GM04504 (cell line): Measurements from ENCODE around the gene ATP5F1D.

Experiments used
- DNase-seq: peaks from one replicate; pipeline ENCODE4 v3.0.0-alpha.2; 2012; ENCODE audit warnings: low read depth

The ATP5F1D gene

DNA sequence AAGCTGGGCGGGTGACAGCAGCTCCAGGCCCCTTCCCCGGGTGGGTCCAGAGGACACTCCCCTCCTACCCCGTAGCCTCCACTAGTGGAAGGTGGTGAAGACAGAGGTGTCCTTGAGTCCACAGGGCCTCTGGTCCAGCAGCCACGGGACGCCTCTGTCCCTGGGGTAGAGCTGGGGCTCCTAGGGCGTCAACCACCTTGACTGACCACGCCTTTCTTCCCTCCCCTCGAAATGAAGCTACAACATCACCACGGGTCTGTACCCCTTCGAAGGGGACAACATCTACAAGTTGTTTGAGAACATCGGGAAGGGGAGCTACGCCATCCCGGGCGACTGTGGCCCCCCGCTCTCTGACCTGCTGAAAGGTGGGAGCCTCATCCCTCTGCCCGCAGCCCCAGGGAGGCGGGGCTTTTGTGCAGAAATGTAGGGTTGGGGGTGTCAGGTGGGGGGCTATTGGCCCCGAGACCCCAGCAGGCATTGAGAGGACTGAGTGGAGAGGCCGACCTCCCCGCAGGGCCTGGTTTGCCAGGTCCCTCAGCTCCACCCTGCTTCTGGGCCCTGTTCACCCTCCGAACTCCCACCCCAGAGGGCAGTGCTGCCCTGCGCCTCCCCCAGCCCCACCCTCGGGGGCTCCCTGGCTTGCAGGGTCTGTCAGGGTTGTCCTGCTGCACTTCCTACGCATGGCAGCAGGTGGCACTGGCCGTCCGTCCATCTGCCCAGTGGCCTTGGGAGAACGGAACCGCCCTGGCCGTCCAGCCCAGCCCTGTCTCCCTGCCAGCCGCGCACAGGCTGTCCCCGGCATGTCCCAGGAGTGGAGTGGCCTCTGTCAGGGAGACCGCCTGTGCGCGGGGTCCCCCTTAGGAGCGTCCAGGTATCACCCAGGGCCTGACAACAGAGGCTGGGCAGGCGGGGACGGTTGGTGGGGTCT lies 20.3 kb upstream of the ATP5F1D start:
- no peak for DNase-seq

DNA sequence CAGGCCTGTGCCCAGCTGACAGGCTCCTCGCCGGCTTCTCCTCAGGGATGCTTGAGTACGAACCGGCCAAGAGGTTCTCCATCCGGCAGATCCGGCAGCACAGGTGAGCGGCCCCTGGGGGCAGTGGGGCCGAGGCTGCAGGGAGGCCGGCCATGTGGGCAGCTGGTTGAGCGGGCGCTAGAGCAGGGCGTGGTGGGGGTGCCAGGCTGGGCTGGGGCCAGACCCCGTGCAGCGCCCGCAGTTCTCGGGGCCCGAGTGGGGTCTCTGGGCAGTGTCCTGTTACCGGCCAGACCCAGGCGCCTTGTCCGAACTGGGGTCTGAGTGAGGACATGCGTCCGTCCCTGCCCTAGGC lies 19.7 kb upstream of the ATP5F1D start:
- DNase-seq, result no peak

DNA sequence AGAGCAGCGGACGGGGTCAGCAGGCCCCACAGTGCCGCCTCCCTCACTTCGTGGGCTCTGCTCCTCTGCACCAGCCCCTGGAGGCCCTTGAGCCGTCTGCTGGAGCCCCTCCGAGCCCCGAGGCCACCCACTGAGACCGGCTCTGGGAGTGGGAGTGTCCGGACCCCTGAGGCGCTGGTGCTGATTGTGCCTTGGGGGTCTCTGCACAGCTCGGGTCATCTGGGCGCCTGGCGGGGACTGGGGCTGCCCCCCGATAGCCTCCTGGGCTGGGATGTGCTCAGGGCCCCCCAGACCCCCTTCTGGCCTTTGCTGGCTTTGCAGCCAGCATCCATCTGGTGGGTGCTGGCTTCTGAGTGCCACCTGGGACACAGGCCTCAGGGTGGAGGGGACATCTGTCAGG lies 19.2 kb upstream of the ATP5F1D start:
- no peak for DNase-seq

DNA sequence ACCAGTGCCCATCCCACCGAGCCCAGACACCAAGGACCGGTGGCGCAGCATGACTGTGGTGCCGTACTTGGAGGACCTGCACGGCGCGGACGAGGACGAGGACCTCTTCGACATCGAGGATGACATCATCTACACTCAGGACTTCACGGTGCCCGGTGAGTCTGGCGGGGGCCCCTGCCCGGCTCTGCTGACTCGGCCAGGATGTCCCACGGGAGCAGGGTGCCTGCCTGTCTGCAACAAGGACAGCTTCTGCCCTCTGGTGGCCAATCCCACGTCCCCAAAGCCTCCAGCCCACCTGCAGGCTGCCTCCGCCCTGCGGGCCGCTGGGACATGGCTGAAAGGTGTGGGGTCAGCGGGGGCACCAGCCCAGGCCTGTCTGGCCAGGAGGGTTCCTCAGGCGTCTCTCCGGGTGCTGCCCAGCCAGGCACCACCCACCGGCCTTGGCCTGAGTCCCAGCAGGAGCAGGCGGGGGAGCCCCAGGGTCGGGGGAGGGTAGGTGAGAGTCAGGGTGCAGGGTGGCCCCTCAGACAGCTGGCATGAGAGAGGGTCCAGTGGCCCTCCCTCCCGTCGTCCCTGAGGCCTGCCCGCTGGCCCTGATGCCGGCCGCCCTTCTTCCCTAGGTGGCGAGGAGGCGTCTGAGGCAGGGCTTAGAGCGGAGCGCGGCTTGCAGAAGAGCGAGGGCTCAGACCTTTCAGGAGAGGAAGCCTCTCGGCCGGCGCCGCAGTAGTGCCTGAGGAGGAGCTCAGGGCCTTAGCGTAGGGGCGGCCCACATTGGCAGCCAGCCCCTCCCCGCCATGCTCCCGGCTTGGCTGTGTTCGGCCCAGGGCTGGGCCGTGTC lies 18.3 kb upstream of the ATP5F1D start:
- no peak for DNase-seq

DNA sequence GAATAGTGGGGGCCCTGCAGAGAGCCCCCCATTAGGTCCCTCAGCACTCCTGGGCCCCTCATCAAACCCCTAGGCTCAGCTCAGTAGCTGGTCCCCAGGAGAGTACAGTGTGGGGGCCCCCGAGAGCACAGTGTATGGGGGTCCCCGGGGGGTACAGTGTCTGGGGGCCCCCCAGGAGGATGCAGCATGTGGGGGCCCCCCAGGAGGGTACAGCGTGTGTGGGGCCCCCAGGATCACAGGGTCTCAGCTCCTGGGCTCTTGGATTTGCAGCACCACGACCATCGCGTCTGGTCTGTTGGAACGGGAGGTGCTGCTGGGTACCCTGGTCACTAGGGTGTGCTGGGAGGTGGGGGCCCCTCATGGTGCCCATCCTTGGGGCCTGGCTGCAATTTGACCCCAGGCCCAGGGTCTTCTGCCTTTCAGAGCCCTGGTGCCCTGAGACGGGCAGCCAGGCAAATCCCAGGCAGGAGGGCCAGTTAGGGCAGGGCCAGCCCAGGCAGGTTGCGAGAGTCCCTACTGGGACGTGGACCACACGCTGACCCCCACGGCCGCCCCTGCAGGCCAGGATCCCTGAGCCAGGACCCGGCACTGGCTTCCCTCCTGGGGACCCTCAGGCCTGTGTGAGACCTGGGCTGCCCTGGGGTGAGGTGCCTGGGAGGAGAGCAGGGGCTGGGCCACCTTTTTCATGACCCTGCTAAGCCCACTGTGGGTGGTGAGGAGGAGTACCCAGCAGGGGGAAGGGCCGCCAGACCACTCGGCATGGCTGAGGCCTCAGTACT lies 17.3 kb upstream of the ATP5F1D start:
- no peak for DNase-seq

DNA sequence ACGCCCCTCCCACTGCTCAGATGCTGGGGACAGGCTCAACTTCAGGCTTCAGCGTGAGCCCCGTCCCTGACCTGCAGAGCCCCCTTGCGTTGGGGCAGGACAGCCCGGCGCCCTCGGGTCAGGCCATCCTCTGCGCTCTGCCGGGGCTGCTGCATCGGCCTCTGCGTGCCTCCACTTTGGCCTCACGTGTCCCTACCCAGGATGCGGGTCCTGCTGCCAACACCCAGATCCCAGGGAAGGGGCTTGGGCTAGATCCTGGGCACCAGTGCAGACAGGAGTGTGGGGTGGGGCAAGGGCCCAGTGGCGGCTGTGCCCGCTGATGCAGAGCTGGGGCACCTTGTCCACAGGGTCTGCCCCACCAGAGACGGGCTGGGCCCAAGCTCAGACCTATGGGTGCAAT lies 16.7 kb upstream of the ATP5F1D start:
- no peak for DNase-seq

DNA sequence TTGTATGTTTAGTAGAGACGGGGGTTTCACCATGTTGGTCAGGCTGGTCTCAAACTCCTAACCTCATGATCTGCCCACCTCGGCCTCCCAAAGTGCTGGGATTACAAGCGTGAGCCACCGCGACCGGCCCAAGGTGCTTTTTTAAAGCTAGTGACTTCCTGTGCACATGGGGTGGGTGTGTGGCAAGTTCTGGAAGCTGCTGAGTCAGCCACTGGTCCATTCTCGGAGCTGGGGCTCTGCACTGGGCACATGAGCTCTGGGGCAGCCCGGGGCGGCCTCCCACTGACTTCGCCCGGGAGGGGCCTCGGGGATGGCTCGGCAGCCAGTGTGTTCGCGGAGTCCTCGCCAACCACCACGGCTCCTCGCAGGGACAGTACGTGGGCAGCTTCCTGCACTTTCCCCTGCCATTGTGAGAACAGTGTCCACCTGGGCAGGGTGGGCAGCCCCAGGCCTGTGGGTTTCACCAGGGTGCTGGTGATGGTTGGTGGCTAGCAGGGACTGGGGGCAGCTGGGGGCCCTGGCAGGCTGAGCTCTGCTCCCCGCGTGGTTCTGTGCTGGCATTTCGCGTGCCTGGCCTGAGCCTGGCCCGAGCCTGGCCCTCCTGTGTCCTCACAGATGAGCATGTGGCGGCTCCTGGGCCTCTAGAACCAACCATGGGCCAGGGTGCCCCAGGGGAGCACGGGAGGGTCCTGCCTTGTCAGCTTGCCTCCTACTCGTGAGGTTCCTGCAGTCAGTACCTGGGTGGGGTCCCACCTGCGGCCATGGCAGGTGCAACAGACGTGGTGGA lies 15.9 kb upstream of the ATP5F1D start:
- DNase-seq, result no peak

DNA sequence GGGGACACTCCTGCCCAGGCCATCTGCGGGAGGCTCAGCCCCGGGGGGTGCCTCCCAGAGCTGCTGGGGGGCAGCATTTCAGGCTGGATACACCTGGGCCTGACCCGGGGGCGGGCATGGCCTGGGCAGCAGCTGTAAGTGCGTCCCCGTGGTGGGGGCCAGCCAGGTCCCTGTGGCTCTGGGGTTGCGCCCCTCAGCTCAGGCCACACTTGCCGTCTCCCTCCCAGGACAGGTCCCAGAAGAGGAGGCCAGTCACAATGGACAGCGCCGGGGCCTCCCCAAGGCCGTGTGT lies 15.4 kb upstream of the ATP5F1D start:
- DNase-seq, result no peak

DNA sequence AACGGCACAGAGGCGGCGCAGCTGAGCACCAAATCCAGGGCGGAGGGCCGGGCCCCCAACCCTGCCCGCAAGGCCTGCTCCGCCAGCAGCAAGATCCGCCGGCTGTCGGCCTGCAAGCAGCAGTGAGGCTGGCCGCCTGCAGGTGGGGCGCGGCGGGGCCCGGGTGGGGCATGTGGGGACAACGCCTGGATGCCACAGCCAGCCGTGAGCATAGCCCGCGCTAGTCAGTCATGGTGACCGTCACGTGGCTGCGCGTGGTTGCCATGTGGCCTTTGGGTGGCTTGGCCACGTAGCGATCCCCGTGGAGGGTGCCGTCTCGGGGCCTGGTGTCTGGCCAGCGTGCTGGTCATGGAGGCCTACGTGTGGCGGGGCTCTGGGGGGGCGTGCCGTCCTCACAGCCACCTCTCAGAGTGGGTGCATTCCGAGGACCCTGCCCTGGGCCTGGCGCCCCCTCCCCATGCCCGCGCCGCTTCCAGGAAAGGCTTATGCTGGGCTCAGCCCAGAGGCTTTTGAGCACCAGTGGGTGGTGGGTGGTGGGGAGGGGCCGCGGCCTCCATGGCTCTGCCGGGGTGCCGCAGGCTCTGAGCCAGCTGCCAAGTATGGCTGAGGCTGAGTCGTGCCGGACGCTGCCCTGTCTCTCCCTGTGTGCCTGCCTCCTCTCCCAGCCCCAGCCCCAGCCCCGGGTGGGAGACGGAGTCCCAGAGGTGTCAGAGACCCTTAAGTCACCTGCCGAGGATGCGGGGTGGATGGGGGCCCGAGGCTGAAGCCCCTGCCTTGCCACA lies 14.8 kb upstream of the ATP5F1D start:
- no peak for DNase-seq

DNA sequence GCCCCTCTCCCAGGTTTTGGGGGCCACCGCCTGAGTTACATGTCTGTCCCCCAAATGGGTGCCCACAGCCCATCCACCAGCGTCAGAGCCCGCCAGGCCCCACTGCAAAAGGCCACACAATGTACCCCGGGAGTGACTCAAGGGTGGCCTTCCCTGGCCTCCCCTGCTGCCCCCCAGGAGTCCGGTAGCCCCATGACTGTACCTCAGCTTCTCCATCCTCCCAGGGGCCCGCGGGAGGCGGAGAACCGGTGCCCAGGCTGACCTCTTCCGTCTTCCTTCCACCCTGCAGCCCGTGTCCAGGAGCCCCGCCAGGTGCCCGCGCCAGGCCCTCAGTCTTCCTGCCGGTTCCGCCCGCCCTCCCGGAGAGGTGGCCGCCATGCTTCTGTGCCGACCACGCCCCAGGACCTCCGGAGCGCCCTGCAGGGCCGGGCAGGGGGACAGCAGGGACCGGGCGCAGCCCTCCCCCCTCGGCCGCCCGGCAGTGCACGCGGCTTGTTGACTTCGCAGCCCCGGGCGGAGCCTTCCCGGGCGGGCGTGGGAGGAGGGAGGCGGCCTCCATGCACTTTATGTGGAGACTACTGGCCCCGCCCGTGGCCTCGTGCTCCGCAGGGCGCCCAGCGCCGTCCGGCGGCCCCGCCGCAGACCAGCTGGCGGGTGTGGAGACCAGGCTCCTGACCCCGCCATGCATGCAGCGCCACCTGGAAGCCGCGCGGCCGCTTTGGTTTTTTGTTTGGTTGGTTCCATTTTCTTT lies 14.1 kb upstream of the ATP5F1D start:
- DNase-seq, result no peak

DNA sequence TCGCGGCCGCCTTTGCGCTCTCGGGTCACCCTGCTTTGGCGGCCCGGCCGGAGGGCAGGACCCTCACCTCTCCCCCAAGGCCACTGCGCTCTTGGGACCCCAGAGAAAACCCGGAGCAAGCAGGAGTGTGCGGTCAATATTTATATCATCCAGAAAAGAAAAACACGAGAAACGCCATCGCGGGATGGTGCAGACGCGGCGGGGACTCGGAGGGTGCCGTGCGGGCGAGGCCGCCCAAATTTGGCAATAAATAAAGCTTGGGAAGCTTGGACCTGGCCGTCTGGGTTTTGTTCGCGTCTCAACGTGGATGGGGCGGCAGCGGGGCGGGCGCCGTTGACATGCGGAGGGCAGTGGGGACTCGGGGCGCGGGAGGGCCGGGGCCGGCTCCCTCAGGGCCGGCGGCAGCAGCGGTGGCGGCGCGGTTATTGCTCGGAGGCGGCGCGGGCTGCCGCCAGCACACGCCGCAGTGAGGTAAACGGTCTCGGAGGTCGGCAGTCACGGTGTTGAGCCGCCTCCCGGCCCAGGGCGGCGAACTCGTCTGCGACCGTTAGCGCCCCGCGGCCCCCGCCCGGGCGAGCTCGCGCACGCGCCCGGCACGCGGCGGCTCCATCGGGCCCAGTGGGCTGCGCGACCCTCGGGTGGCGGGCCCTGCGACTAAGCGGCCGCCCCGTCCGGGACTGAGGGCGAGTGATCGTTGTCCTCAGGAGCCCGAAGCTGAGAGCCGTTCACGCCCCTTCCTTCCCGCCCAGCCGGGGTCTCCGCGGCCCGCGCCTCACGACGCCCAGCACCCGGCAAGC lies 13.2 kb upstream of the ATP5F1D start:
- no peak for DNase-seq

DNA sequence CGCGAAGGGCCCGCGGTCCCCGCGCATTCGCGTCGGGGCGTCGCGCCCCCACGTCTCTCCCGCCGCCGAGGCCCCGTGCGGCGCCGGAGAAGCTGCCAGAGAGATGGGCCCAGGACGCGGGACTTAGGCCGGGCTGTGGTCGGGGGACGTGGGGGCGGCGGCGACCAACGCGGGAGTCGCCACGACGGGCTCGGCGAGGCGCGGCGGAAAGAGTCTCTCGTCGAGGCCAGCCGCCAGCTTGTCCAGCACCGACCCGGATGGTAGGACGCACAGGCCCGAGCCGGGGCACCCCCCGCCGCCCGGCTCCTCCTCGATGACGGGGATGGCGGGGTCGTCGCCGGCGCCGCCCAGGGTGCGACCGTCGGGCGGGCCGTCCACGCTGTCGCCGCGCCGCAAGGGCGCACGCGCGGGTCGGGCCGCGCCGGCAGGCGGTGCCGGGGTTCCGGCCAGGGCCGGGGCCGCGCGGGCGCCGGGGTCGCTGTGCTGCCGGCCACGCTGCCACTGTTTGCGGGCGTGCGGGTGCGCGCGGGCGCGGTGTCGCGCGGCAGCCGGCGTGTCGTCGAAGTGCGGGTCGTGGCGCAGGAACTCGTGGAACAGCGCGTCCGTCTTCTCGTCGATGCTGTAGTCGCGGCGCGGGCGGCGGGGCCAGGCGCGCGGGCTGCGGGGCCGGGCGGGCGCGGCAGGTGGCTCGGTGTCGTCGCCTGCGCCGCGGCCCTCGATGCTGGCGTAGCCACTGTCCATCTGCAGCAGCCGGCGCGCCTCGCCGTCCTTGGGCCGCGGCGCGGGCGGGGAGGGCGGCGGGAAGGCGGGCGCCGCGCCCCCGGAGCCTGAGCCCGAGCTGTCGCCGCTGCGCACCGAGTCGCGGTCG lies 12.3 kb upstream of the ATP5F1D start:
- DNase-seq, result no peak

DNA sequence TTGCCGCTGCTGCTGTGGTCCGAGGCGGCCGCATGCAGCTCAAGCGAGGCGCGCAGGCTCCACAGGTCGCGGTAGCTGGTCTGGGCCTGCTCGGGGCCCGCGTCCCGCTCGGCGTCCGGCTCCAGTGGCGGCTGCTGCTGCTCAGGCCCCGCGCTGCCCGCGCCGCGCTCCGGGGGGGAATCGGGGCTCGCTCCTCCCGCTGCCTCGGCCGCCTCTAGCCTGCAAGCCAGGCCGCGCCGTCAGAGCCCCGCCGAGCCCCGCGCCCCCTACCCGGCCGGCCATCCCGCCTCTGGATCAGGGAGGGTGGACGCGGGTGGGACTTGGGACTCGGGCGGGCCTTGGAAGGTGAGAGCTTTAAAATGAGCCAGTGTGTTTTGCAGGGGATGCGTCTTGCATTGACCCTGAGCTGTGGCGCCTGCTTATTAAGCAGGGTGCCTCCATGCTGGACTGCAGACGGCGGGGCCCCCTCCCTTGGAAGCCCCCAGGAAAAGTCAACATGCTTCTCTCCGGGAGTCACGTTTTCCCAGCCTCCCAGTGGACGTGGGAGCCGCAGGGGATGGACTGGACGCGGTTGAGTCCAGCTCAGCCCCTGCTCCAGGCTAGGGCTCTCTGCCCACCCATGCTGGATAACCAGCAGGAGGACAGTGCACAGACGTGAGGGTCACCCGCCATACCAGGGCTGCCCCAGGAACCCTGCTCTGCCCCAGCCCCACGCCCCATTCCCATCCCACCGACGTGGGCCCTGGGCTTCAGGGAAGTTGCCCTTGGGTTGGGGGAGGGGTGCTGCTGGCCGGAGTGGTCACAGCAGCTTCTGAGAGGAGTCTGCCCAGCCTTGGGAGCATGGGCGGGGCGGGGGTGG lies 11.4 kb upstream of the ATP5F1D start:
- no peak for DNase-seq

DNA sequence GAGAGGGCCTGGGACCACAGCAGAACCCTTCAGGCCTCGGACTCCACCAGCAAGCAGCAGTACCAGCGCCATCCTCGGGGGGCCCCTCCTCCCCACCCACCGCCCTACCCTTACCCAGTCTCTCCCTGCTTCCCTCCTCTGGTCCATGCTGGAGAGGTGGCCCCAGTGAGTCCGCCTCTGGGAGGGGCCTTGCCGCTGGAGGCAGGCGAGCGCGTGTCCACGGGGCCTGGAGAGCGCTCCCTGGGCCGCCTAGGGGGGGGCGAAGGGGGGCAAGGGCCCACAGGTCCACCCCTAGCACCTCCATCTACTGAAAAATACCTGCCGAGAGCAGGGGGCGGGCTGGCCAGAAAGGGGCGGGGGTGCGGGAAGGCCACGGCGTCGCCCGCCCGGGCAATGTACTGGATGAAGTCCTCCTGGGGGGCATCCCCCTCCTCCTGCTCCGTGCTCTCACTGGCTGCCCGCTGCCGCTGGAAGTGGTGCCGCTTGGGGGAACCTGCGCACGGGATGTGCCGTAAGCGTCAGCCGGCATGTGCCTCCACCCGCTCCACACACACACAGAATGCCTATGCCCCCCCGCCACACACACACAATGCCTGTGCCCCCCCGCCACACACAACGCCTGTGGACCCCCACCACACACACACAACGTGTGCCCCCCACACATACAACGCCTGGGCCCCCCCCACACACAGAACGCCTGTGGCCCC lies 10.6 kb upstream of the ATP5F1D start:
- DNase-seq, result no peak

DNA sequence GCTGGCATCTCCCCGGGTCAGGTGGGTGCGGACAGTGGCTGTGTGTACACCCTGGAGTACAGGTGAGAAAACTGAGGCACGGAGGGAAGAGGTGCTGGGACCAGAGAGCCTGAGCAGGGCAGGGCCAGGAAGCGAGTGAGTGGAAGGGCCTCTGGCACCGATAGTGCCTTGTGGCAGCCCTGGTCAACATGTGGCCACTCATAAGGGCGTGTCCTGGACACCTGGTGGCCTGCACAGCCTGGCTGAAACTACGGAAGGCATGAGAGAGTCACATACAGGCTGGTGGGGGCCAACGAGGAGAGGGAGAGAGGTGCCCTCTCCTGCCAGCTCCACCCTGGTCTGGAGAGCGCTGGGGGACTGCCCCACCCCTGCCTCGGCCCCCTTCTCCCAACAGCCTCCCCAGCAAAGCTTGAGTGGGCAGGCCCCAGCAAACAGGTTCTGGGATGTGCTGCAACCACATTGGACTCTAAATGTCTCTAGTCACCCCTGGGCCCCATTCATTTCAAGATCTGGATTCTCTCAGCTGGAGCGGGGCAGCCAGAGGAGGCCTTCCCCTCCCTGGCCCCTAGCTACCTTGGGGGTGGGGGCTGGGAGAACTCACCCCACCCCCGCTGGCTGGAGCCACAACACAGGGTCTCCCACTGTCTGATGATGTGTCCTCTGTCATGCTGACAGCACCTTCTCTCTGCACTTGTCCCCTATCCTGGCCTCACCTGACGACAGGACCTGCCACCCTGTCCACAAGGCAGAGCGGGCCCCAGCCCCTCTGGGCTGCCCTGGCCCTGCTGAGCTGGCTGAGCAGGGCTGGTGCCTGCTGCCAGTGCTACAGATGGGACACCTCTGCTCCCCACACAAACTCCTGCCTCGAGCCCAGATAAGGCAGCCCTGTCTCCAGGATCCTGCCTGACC lies 9.6 kb upstream of the ATP5F1D start:
- DNase-seq, result no peak

DNA sequence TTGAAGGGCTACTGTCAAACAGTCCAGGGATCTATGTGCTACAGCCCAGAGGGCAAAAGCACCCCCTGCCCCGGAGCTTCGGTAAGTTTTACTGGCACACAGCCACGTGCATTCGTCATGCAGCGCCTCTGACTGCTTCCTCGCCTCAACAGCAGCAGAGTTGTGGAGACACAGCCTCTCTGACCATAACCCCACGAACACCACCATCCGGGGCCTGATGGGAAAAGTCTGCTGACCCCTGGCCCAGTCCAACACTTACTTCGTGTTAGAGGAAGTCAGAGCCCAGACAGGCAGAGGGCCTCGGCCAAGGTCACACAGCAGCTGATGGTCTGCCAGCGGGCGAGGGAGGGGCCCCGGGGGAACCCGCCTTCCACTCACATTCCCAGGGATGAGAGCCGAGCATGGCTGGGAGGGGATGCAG lies 8.9 kb upstream of the ATP5F1D start:
- no peak for DNase-seq
